GM19463 (cell line): ENCODE measurements around the gene BMPR1A.

ENCODE experiments used
- ATAC-seq: cut with Tn5 transposase; IDR thresholded peaks from one replicate; pipeline ENCODE4 v1.9.1; 2021; ENCODE audit warnings: mild to moderate bottlenecking, moderate library complexity; ENCODE audit not compliant: unreplicated experiment

BMPR1A gene

DNA sequence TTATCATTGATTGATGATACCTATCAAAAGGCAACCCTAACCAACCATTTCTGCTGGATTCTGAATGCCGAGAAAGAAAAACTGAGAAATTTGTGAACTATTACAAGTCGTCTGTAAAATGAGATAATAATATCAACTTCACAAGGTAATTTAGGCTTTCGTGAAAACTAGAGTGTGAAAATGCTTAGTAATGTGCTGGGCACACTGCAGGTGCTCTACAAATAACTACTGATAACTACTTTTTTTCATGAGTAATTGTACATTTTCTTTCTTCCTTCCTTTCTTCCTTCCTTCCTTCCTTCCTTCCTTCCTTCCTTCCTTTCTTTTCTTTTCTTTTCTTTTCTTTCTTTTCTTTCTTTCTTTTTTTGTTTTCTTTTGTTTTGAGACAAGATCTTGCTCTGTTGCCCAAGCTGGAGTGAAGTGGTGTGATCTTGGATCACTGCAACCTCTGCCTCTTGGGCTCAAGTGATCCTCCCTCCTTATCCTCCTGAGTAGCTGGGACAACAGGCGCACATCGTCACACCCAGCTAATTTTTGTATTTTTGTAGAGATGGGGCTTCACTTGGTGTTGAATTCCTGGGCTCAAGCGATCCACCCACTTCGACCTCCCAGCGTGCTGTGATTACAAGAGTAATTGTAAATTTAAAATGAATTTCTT, 42.9 kb downstream of the BMPR1A start:
- no peak for ATAC-seq

DNA sequence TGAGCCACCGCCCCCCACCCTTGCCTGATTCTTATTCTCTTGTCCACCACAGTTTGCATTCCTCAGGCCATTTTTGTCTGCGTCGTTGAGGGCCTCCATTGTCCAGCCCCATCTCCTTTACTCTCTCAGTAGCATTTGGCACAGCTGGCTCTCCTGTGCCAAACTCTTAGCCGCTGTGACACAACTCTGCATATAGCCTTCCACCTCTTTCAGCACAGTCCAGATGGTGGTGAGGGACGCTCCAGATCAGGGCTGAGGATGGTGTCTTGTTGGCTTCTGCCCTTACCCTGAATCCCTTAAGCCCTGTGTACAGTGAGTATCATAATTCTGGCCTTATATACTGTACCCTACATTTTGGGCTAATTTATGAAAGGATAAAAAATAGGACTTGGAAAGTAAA, 45.6 kb downstream of the BMPR1A start:
- ATAC-seq: no peak

- no peak for ATAC-seq
These were observed 46.2 kb downstream of the BMPR1A start for GRCh38 chr10:86802473-86803108.

DNA sequence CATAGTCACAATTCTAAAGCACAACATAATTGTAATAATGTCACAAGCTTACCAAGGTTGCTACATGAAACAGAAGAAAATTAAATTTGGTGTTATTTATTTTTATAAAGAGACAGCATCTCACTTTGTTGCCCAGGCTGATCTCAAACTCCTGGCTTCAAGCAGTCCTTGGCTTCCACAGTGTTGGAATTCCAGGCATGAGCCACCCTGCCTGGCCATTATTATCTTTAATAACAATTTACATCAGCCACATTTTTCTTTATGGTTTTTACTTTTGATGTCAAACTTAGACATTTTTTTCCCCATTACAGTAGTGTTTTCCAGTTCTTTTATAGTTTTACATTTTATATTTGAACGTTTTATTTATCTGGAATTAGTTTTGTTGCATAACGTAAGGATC, 46.7 kb downstream of the BMPR1A start:
- ATAC-seq: no peak

DNA sequence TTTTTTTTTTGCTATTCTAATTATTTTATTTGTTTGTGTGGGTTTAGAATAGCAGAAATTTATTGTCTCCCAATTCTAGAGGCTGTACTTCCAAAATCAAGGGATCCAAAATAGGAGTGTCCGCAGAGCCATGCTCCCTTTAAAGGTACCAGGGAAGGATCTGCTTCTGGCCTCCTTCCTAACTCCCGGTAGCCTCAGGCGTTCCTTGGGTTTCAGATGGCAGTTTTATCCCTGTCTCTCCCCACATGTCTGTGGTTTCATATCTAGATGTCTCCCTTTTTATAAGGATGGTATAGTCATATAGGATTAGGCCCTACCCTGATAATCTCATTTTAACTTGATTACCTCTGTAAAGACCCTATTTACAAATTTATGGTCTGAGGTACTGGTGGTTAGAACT, 48.4 kb downstream of the BMPR1A start:
- ATAC-seq: no peak

DNA sequence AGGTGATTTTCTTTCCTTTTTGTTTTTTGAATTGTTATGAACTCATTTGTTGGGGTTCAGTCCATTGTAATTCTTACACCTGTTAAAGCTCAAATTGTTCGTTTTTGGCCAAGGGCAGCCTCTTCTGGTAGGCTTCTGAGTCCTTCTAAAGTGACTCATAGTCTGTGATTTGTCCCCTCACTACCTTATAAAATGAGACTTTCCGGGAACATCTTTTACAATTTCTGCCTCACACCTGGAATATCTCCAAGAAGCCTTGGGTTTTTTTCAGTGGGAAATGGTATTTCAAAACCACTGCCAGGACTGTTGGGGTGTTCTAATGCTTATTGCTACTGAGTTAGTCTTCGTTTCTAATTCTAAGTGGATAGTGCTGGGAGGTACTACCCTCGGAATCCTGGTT, 56.7 kb downstream of the BMPR1A start:
- no peak for ATAC-seq

GRCh38 chr10:86813982-86814381, 57.6 kb downstream of the BMPR1A start:
- no peak for ATAC-seq

DNA sequence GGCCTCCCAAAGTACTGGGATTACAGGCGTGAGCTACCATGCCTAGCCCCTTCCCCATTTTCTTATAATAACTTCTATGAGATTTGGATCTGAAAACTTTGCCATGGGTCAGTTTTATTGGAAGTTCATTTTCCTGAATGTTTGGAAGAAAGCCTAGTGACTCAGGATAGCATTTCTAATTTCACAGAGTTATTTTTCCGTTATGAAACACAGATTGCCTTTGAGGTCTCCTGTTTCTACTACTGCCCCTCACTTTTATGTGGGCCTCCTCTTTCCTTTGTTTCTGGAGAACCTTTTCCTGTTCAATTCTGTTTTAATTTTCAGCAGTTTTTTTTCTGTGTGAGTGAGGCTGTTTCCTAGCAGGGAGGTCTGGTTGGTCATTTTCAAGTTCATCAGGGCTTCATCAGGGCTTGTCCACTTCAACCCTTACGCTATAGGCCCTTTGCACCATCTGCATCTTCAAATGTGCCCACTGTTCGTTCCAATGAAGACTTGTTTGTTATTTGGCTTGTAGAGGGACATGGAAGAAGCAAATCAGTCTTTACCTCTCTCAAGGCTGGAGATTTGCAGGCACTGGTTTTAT, 58.7 kb downstream of the BMPR1A start:
- no peak for ATAC-seq

GRCh38 chr10:86815640-86816039, 59.2 kb downstream of the BMPR1A start:
- ATAC-seq: no peak

- ATAC-seq: no peak
These were observed 60.8 kb downstream of the BMPR1A start for GRCh38 chr10:86817246-86817645.

DNA sequence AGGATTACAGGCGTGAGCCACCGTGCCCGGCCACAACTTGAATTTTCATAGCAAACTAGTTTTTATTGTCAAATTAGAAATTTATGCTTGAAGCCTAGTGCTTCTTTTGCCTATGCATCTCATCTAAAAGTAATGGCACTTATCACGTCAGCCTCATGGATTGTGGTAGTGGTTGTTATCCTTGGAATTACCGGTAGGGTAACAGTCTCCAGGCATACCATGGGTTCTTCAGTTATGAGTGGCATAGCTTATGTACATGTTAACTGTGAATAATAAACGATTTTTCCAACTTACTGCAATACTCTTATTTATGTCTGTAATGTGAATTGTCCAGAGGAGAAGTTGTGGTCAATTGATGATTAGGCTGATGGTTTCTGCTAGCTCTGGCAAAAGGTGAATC, 63.1 kb downstream of the BMPR1A start:
- no peak for ATAC-seq

DNA sequence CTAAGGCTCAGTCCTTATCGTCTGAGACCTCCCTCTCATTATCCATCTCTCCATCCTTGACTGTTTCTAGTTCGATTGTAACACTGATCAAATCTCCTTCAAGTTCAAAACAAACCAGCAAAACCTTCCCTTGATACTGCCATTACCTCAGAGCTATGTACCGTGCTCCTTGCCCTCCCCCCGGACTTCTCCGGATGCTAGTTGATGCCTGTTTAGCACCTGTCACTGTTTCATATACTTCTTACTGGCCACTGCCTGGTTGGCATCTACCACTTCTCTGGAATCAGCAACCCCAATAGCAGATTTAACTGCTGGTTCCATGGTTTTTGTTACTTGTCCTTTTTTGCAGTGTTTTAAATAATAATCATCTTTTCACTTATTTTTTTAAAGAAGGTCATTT, 64.1 kb downstream of the BMPR1A start:
- ATAC-seq: no peak

DNA sequence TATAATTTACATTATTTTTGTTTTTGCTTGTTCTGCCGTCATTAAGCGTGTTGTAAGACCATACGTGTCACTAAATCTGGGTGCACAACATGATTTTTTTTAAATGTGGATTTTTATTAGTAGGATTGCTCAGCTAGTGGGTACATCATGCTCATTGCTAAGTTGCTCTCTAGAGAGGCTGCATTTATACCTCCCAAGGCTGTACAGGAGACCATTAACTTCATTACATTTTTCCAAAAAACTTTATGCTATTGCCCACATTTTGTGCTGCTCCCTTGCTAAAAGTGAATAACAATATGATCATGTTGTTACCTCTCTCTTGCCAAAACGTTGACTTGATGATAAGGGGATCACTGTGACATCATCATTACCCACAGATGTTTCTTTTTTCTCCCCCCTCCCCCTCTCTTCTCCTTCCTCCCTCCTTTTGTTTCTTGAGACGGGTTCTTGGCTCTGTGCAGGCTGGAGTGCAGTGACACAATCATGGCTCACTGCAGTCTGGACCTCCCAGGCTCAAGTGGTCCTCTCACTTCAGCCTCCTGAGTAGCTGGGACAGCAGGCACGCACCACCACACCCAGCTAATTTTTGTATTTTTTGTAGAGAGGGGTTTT, 65.1 kb downstream of the BMPR1A start:
- ATAC-seq: no peak

DNA sequence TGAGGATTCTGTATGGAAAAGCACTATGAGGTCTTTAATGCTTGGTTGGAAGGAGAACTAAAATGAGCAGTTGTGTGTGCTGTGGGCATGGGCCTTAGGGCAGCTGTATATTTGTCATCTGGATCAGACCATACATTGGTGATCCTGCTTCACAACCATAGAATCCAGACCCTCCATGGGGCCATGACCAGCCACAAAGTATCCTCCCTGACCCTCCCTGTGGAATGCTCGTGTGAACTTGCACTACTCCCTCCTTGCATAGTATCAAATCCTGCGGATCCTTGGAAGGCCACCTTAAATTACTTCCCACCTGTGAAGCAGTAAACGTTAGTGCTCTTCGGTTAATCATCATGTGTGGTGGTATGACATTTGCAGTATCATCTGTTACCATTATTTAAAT, 67.1 kb downstream of the BMPR1A start:
- no peak for ATAC-seq

DNA sequence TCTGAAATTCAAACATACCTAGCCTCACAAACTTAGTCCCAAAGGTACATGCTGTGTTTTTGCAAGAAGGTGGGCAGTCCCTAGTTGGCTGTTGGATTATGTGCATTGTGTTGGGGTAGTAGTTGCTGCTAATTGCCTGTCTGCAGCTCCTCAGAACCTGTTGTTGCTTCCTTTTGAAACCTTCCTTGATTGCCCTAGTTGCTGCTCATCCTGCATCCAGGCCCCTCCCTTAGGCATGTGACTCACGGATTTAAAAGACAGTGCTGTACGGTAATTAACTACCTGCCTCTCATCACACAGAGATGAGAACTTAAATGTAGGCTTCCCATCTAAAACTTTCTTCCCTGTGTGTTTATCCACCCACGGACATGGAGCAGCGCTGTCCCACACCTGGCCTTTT, 67.7 kb downstream of the BMPR1A start:
- ATAC-seq: no peak

- ATAC-seq: no peak
These were observed 68.9 kb downstream of the BMPR1A start for GRCh38 chr10:86825366-86825765.

- no peak for ATAC-seq
These were observed 71.2 kb downstream of the BMPR1A start for GRCh38 chr10:86827639-86828038.

GRCh38 chr10:86828145-86828544, 71.7 kb downstream of the BMPR1A start:
- no peak for ATAC-seq

DNA sequence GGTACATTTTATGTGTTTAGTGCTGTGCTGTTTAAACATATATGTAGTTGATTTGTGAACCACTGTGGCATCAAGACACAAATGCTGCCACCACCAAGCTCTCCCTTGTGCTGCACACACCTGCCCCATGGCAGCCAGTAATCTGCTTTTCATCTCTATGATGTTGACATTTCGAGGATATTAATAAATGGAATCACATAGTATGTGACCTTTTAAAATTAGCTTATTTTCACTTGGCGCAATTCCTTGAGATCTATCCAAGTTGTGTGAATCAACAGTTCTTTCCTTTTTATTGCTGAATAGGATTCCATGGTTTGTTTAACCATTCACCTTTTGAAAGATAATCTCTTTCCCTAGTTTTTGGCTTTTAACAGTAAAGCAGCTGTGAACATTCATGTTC, 73.1 kb downstream of the BMPR1A start:
- ATAC-seq: no peak

DNA sequence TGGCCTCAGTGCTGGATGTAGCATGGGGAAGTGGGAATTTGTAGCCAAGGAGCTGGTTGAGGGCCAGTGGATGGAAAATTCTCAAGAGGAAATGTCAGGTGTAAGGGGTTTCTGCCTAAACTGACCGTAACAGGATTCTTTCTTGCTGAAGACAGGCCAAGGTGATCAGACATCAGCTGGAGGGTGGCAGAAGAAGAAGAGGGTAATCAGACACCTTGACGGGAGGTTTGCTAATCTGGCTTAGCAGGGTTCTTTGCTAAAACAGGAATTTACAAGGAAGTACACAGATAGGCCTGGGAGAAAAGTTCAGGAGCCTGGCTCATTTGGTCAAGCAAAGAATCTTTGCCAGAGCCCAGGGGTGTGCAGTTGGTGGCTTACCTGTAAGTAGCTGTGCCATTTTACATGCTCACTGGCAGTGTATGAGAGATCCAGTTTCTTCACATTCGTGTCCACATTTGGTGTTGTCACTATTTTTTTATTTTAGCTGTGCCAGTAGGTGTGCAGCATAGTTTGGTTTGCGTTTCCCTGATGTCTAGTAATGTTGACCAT, 73.7 kb downstream of the BMPR1A start:
- ATAC-seq: no peak

GRCh38 chr10:86833969-86834368, 77.5 kb downstream of the BMPR1A start:
- no peak for ATAC-seq

DNA sequence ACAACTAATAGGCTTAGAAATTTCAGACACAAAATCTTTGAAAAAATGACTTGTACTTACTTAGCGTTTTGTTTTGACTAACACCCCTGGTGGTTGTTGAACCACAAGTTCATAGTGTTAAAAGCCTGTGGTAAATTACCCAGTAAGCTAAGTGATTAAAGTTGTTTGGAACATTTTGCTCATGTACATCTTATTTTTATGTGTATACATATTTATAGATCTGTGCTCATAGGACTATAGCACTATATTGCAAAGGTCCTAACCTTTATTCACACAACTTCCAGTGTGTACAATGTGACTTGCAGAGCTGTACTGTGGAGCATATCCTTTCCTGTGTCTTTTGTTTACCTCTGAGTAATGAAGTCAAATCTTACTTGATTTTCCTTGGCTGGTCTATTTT, 79.6 kb downstream of the BMPR1A start:
- no peak for ATAC-seq
